A549 (cell line): ENCODE measurements around the gene SLC25A28.

Source experiments
- CTCF ChIP-seq: fragments of >200 bp; sonication (Bioruptor Twin); formaldehyde crosslinking; IDR thresholded peaks from 3 replicates; pipeline ENCODE4 v1.5.1; 2016
- ESRRA ChIP-seq: fragments of 150-350 bp; IDR thresholded peaks from 2 replicates; pipeline ENCODE4 v1.6.1; 2014; ENCODE audit warnings: mild to moderate bottlenecking, low read length, borderline replicate concordance
- MAX ChIP-seq: IDR thresholded peaks from 2 replicates; pipeline ENCODE4 v1.6.1; 2012
- NFE2L2 ChIP-seq: fragments of 150-350 bp; conservative IDR thresholded peaks from 2 replicates; pipeline ENCODE4 v1.6.1; 2014; ENCODE audit warnings: low read length
- PBX3 ChIP-seq: IDR thresholded peaks from 2 replicates; pipeline ENCODE4 v1.6.1; 2012
- POLR2A ChIP-seq: IDR thresholded peaks from 2 replicates; pipeline ENCODE4 v1.6.1; 2012; ENCODE audit warnings: mild to moderate bottlenecking, low read length
- RARB ChIP-seq: fragments of 250-450 bp; sonication (Bioruptor Pico); IDR thresholded peaks from 2 replicates; pipeline ENCODE4 v1.8.0; 2021; ENCODE audit warnings: mild to moderate bottlenecking, moderate library complexity
- REST ChIP-seq: fragments of 200-600 bp; sonication (generic); IDR thresholded peaks from 2 replicates; pipeline ENCODE4 v1.6.1; 2016; ENCODE audit warnings: antibody characterized with exemption, mild to moderate bottlenecking, moderate library complexity
- TFCP2L1 ChIP-seq: fragments of 250-450 bp; sonication (Bioruptor Pico); IDR thresholded peaks from 2 replicates; pipeline ENCODE4 v1.5.0; 2021; ENCODE audit warnings: mild to moderate bottlenecking
- USF2 ChIP-seq: fragments of 450-650 bp; IDR thresholded peaks from 2 replicates; pipeline ENCODE4 v1.6.1; 2014; ENCODE audit warnings: antibody characterized with exemption
- ZC3H11A ChIP-seq: fragments of 450-650 bp; IDR thresholded peaks from 2 replicates; pipeline ENCODE4 v1.6.1; 2014; ENCODE audit warnings: antibody characterized with exemption, mild to moderate bottlenecking

- no peak for TF ChIP-seq REST
- TF ChIP-seq CTCF = no peak
- no peak for TF ChIP-seq POLR2A
- no peak for TF ChIP-seq USF2
- no peak for TF ChIP-seq MAX
- no peak for TF ChIP-seq PBX3
- no peak for TF ChIP-seq TFCP2L1
- no peak for TF ChIP-seq RARB (CRISPR knock-in tag)
- no peak for TF ChIP-seq ESRRA
- TF ChIP-seq ZC3H11A = no peak
- TF ChIP-seq NFE2L2 = no peak
These were observed 9.4 kb upstream of the SLC25A28 start for GRCh38 chr10:99629625-99629978.
